Stomach (tissue), 9 donors: ENCODE data around the gene KLC3. TPM values are rescaled to one million over a fixed set of nuclear protein-coding genes. Genes with fewer than 3 reads are reported as not detected.

Experiments used
- DNase-seq, 2 donors: peaks; one replicate each; pipeline versions ENCODE4 v3.0.0 to v3.0.0-alpha.2; 2013 to 2019
- H3K27ac ChIP-seq, 5 donors: fragments of 200-600 bp in 4 of 5; sonication (generic) in 4 of 5; one replicate each; pipeline ENCODE4 v1.5.1; 2013 to 2019; ENCODE audit warnings: mild to moderate bottlenecking in 1 of 5, moderate library complexity in 1 of 5
- H3K27me3 ChIP-seq, 3 donors: fragments of 200-600 bp; sonication (generic); one replicate each; pipeline ENCODE4 v1.5.1; 2017 to 2019; ENCODE audit warnings: mixed run types in 1 of 3
- H3K36me3 ChIP-seq, 4 donors: fragments of 200-600 bp; sonication (generic); 1 replicate in 3 of 4; 2 replicates in 1 of 4; pipeline ENCODE4 v1.5.1; 2016 to 2019
- H3K4me1 ChIP-seq, 4 donors: fragments of 200-600 bp; sonication (generic); one replicate each; pipeline ENCODE4 v1.5.1; 2016 to 2019
- H3K4me3 ChIP-seq, 4 donors: fragments of 200-600 bp; sonication (generic) in 3 of 4; one replicate each; pipeline ENCODE4 v1.5.1; 2016 to 2019; ENCODE audit warnings: mild to moderate bottlenecking in 1 of 4
- H3K9me3 ChIP-seq, 4 donors: fragments of 200-600 bp; sonication (generic); one replicate each; pipeline ENCODE4 v1.5.1; 2016 to 2019
- EP300 ChIP-seq: sonication (generic); formaldehyde crosslinking; IDR thresholded peaks from one replicate; pipeline ENCODE4 v1.6.1; 2017; ENCODE audit warnings: antibody characterized with exemption
- POLR2A ChIP-seq, 4 donors: fragments of 450-650 bp; IDR thresholded peaks; one replicate each; pipeline ENCODE4 v1.6.1; 2016; ENCODE audit warnings: antibody characterized with exemption in 4 of 4, control low read depth in 2 of 4, mild to moderate bottlenecking in 1 of 4, moderate library complexity in 1 of 4
- POLR2AphosphoS5 ChIP-seq, 3 donors: sonication (generic); formaldehyde crosslinking; IDR thresholded peaks; one replicate each; pipeline ENCODE4 v1.6.1; 2016; ENCODE audit warnings: antibody characterized with exemption in 3 of 3
- WGBS, 5 donors: extraction: QIAGEN DNeasy Blood & Tissue Kit in 3 of 5; methylation state at CpG; one replicate each; pipeline versions ENCODE4 v1.1.5 to v1.1.7; 2013 to 2018; 5-methylcytosine and 5-hydroxymethylcytosine counted together
- intact Hi-C: fragments of 100-400 bp; cut with DNase I; formaldehyde crosslinking; loops from one replicate; pipeline ENCODE4 v1.15.1; 2023; ENCODE audit warnings: low total_unique reads
- polyA plus RNA-seq, 3 donors: library from polyadenylated mRNA; stranded (reverse); fragments of 200-250 nt; gene quantifications; one replicate each; pipeline ENCODE4 v1.2.3, GENCODE V29; 2013
- total RNA-seq, 5 donors: library from RNA; depleted of rRNA; stranded (reverse); fragments of >200 nt; gene quantifications; one replicate each; pipeline versions ENCODE4 v1.1.0 to v1.2.3, GENCODE V29; 2014 to 2016
- TF ChIP-seq, protein P1 (sequence below), 7 experiments: fragments of 450-650 bp in 4 of 7; fragments of 200-600 bp in 3 of 7; sonication (generic) in 3 of 7; IDR thresholded peaks; one replicate each; pipeline ENCODE4 v1.5.1; 2016 to 2019; ENCODE audit warnings: antibody characterized with exemption in 7 of 7, control low read depth in 2 of 7, mild to moderate bottlenecking in 1 of 7
- donor health status: healthy with polysubstance abuse.
- donor health status: Bipolar disorder and iron deficiency.
- donor health status: healthy.

Gene KLC3
- total and polyA plus RNA-seq, 8 donors, result 0.61 to 7.0 (median 0.99) TPM; not detected in 4

DNA sequence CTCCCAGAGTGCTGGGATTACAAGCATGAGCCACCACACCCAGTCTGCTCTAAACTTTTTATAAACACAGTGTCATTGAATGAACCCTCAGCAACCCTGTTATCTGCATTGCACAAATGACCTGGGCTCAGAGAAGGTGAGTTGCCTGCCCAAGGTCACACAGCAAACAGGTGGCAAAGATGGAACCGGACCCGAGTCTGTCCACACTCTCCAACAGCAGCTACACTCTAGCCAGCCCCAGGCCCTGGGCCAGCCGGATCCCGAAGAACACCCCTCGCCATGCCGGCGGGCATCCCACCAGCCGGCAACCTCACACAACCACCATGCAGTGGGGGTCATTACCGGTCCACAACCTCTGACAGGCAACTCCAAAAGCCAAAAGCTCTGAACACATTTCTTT, 15.4 kb downstream of the KLC3 start:
- TF ChIP-seq EP300 (no peak), POLR2A (IDR thresholded peaks at IDR 0.05) (no peak)
- TF ChIP-seq, protein P1, sequence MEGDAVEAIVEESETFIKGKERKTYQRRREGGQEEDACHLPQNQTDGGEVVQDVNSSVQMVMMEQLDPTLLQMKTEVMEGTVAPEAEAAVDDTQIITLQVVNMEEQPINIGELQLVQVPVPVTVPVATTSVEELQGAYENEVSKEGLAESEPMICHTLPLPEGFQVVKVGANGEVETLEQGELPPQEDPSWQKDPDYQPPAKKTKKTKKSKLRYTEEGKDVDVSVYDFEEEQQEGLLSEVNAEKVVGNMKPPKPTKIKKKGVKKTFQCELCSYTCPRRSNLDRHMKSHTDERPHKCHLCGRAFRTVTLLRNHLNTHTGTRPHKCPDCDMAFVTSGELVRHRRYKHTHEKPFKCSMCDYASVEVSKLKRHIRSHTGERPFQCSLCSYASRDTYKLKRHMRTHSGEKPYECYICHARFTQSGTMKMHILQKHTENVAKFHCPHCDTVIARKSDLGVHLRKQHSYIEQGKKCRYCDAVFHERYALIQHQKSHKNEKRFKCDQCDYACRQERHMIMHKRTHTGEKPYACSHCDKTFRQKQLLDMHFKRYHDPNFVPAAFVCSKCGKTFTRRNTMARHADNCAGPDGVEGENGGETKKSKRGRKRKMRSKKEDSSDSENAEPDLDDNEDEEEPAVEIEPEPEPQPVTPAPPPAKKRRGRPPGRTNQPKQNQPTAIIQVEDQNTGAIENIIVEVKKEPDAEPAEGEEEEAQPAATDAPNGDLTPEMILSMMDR (IDR thresholded peaks at IDR 0.05), result no peak
- 96 to 100% (median 98%) methylated on average over 9 of the region's 9 CpGs for WGBS, 5 donors
- Histone ChIP-seq H3K9me3 (no peaks in the 10 kb centered on the region), H3K27ac (no peak overlapping the region), H3K27me3 (no peaks in the 10 kb centered on the region), H3K4me3 (no peak overlapping the region), H3K36me3 (peaks cover 20 to 96% (median 78%) of the 10 kb centered on the region in 4 donors), H3K4me1 (no peaks in the 10 kb centered on the region)
- DNase-seq, result no peak
- intact Hi-C loops, result no loop called here

DNA sequence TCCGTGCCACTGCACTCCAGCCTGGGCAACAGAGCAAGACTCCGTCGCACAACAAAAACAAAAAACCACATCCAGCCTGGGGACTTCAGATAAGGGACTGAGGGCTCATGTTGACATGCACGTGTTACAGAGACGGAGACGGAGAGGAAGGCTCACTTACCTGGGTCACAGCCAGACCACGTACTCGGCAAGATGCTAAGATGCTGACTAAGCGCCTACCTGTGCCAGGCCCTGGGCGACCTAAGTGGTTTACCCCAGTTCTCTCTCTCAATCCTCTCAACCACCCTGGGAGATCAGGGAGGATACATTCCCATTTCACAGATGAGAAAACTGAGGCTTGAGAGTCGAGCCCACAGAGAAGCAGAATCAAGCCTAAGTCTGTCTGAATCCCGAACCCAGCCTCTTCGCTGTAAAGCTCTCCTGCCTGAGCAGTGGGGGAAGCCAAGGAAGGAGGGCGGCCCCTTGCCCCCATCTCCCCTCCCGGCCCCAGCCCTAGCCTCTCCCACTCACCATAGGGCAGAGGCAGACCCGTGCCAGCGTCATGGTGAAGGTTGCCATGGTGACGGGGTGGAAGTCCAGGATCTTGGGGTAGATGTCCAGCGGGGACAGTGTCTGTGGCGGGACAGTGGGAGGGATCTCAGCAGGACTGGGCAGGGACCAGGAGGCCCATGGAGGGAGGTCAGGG, 16.4 kb downstream of the KLC3 start:
- peaks cover 18 to 96% (median 78%) of the 10 kb centered on the region in 4 donors for H3K36me3 ChIP-seq
- 88 to 93% (median 91%) methylated on average over 18 to 20 of the region's 20 CpGs for WGBS, 5 donors
- no peak overlapping the region for H3K4me3 ChIP-seq
- no peak overlapping the region for H3K27ac ChIP-seq
- DNase-seq, result no peak
- no peaks in the 10 kb centered on the region for H3K4me1 ChIP-seq
- TF ChIP-seq POLR2A (IDR thresholded peaks at IDR 0.05) (no peak), EP300 (no peak), POLR2AphosphoS5 (IDR thresholded peaks at IDR 0.05) (no peak)
- TF ChIP-seq, protein P1 (IDR thresholded peaks at IDR 0.05), result no peak
- H3K27me3 ChIP-seq, result no peaks in the 10 kb centered on the region
- intact Hi-C loops, result no loop called here
- no peaks in the 10 kb centered on the region for H3K9me3 ChIP-seq

DNA sequence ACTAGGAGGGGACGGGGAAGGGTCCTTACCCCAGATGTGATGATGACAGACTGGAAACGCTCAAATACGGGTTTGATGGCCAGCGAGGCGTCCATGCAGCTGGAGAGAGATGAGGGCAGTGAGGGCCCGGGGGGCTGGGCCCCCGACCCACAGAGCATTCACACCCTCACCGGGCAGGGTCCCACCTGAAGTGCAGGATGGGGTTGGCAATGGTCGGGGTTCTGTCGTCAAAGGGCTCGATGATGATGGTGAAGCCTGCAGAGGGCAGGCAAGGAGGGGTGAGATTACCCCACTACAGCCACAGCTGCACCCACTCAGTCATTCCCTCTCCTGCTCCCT, 16.9 kb downstream of the KLC3 start:
- intact Hi-C loops, result no loop called here
- Histone ChIP-seq H3K36me3 (peaks cover 13 to 96% (median 78%) of the 10 kb centered on the region in 4 donors), H3K9me3 (no peaks in the 10 kb centered on the region), H3K27ac (no peak overlapping the region), H3K27me3 (no peaks in the 10 kb centered on the region), H3K4me1 (no peaks in the 10 kb centered on the region), H3K4me3 (no peak overlapping the region)
- WGBS, 5 donors, result 89 to 94% (median 92%) methylated on average over 11 of the region's 11 CpGs
- TF ChIP-seq POLR2AphosphoS5 (IDR thresholded peaks at IDR 0.05) (no peak), EP300 (no peak), POLR2A (IDR thresholded peaks at IDR 0.05) (no peak)
- TF ChIP-seq, protein P1 (IDR thresholded peaks at IDR 0.05), result no peak
- DNase-seq, result no peak

DNA sequence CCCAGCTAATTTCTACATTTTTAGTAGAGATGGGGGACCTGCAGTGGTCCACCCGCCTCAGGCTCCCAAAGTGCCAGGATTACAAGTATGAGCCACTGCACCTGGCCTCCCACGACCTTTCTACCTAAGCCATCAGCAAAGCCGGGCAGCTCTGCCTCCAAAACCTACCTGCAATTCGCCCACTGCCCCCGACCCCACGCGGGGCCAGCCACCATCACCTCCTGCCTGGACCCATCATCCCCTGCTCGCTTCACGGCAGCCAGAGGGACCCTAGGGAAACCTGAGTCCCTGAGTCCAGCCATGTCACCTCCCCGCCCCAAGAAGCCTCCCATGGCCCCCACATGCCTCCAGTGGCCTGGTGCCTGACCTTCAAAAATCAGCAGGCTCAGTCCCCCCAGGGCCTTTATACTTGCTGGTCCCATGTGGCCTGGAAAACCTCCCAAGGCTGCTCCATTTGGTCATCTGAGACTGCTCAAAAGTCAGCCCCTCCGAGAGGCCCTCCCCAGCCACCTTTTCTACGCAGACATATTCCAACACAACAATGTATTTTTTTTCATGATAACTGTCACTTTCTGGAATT, 17.8 kb downstream of the KLC3 start:
- Histone ChIP-seq H3K9me3 (no peaks in the 10 kb centered on the region), H3K36me3 (peaks cover 10 to 96% (median 78%) of the 10 kb centered on the region in 4 donors), H3K4me3 (no peak overlapping the region), H3K4me1 (no peaks in the 10 kb centered on the region), H3K27ac (no peak overlapping the region), H3K27me3 (no peaks in the 10 kb centered on the region)
- no peak for DNase-seq
- WGBS, 5 donors, result 89 to 95% (median 91%) methylated on average over 12 of the region's 12 CpGs
- intact Hi-C loops, result no loop called here
- TF ChIP-seq POLR2AphosphoS5 (IDR thresholded peaks at IDR 0.05), result no peak
- TF ChIP-seq, protein P1 (IDR thresholded peaks at IDR 0.05), result no peak
- no peak for TF ChIP-seq EP300
- TF ChIP-seq POLR2A (IDR thresholded peaks at IDR 0.05), result no peak
